Measurements from ENCODE around the gene EPHA5.

The EPHA5 gene

GRCh38 chr4:65670331-65671031, at the start of gene EPHA5:
Gene EPHA5, minus strand, starts transcription at chr4:65670489. Its CDS starts 747 bp downstream, at chr4:65669742.
- DNase-seq (ENCODE audit: low spot score), result peak; percentile 88

GRCh38 chr4:65719635-65720034, 49.3 kb upstream of the EPHA5 start:
- no peak for DNase-seq (ENCODE audit: low spot score)

DNA sequence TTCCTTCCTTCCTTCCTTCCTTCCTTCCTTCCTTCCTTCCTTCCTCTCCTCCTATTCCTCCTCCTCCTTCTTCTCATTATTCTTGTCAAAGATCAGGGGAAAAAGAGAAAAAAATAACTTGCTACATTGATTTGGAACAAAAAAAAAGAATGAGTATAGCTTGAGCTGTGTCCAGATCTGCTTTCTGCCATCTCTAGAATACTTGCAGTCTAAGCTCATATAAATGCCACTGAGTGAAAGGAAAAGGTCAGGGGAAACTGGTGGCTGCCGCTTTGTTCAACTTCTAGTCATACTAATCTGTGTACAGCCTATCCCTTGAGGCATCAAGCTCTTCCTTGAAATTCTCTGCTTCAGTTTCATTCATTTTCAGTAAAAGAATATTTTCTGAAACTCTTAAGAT, 28.3 kb upstream of the EPHA5 start:
- DNase-seq (ENCODE audit: low spot score), result no peak

DNA sequence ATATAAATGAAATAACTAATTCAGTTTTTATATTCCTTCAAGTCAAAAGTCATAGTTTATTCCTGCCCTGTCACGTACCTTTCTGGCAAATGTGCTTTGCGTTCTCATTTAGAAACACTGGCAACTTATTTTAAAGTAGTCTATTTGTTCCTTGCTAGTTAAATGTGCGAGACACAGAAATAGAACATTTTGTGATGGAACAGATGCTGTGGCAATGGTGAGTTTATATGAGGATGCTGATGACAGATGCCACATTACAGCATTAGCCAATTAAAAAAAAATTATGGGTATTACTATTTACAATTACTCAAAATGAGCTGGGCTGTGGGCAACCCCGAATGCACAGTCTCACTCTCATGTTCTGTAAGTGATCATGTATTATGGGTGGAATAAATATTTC, 26.1 kb upstream of the EPHA5 start:
- DNase-seq (ENCODE audit: low spot score), result no peak

- no peak for DNase-seq (ENCODE audit: low spot score)
These were observed 1.1 kb upstream of the EPHA5 start for GRCh38 chr4:65671372-65671771.

GRCh38 chr4:65670020-65670330, 314 bp downstream of the EPHA5 start:
- no peak for DNase-seq (ENCODE audit: low spot score)

GRCh38 chr4:65669111-65670019, 924 bp downstream of the EPHA5 start:
- DNase-seq (ENCODE audit: low spot score), result peak; percentile 60

DNA sequence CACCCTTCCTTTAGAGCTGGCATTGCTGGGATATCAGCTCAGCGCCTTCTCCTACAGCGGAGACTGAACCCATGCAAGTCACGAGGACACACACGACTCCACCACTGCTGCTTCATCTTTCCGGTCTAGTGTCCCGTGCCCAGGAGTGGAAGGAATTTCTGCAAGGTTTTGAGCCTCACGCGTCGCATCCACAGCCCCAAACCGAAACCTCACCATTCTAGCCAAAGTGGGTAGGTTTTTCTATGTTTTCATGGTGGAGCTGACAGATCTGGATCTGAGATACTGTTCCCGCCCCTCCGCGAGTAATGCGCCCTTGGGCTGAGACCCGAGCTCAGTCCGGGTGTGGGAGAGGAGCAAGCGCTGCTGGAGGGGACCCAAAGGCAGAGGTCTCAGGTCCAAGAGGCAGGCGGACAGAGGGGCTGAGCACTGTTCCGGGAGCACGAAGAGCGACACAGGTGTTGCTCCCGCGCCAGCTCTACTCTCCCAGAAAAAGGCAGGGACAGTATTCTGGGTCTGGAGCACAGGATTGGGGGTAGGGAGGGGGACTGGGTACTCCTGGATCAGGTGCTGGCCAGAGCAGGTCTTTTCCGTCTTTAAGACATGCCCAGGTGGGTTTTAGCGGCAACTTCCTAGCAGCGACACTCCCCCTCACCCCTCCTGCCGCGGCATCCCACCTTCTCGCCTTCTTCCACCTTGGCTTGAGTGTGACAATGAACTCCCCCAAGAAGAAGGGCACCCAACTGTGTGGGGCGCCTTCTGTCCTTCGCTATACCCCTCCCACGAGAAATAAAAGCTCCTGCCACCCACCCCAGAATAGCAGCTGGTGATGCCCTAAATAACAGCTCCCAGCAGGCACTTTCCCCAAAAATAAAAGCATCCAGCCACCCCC, 1.8 kb downstream of the EPHA5 start:
- peak; percentile 48 for DNase-seq (ENCODE audit: low spot score)

GRCh38 chr4:65667506-65668041, 2.7 kb downstream of the EPHA5 start:
- no peak for DNase-seq (ENCODE audit: low spot score)

DNA sequence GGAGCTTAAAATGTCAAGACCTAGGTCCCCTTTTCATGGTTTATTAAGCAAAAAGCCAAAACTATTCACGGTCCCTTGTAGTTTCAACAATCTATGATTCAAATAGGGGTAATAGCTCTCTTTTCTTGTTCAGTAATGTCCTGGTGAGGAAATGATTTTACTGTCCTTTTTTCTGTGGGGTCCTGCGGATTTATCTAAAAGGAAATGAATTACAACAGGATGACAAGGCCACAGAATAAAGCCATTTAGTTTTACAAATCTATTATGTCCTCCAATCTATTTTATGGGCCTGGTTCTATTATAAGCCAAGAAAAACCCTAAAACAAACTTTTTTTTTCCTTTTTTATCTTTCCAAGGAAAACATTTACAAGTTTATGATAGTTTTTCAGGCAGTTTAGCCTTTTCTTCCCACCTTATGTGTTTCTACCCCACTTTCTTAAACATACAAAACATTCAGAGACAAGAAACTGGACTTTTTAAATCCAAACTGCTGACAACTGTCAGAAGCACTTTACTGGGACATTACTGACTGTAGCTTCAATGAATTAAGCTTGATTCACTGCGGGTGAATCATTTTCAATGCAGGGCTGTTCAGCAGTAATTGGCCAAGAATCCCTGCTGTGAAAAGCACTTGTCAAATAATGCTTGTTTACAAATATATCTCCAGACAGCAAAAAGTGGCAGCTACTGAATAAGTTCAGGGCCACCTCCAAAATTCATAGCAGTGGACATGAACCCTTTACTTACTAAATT, 4.3 kb downstream of the EPHA5 start:
- DNase-seq (ENCODE audit: low spot score), result no peak

GRCh38 chr4:65661471-65661870, 8.8 kb downstream of the EPHA5 start:
- no peak for DNase-seq (ENCODE audit: low spot score)

DNA sequence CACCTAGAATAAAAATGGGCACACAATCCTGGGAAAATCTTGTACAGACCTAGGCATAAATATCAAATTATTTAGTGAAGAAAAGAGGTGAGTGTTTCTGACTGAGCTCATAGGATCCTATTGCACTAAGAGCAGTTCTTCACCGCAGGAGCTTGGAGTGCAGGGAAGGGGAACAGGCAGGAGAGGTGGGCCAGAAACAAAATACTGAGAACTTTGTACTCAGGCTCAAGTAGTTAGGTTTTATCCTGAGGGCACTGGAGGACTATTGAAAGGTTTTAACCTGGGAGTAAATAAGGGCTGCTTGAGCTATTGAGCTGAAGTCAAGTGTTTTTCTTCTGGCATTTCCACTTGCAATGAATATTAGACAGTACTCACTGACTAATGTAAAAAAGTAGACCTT, 12.2 kb downstream of the EPHA5 start:
- no peak for DNase-seq (ENCODE audit: low spot score)

- DNase-seq (ENCODE audit: low spot score), result no peak
These were observed 14.3 kb downstream of the EPHA5 start for GRCh38 chr4:65656008-65656407.

DNA sequence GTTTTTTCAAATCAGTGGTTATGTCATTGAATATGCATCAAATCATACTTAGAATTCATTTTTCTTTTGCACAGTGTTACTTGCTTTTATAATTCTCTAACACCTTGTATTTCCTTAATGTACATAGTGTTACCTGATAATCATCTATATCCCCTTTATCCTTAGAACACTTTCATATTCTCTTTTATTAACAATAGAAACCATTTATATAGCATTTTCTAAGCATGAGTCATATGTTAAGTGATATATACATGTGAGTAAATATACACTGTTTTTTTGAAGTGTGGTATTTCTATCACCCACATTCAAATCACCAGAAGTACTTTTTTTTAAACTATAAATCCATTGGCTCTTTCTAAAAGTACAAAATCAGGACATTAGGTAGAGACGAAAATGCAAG, 15.3 kb downstream of the EPHA5 start:
- DNase-seq (ENCODE audit: low spot score), result no peak

GRCh38 chr4:65653740-65654361, 16.4 kb downstream of the EPHA5 start:
- no peak for DNase-seq (ENCODE audit: low spot score)

DNA sequence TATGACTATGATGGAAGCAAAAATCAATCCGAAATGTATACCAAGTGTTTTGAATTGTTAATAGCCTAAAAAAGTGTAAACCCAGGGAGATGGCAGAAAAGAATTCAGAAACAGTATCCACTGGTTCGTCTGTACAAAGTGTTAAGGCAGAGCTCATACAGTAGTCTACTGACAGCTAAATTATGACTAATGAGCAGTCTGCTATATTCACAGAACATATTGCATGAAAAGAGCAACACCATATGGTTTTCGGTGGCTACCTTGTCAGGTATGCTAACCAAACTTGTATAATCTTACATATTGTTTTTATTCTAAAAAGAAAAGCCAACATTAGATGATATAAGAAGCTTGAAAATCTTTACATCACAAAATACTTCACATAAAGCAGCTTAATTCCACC, 18.5 kb downstream of the EPHA5 start:
- no peak for DNase-seq (ENCODE audit: low spot score)

DNA sequence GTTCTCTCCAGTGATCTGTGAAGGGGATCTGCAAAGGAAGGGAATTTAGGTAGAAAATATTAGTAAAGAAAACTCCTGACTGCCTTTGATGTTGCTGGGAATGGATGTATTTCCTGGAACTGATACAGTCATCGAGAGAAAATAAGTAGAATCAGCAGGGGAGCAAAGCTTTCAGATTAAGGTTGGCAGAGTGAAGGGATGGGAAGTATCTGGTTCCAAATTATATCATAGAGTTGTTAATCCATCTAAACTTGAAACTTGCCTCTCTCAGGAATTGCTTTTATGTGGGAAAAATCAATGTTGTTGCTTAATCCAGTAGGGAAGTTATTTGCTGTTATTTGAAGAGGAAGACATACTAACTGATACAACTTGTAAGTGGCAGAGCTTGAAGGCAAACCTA, 19.3 kb downstream of the EPHA5 start:
- no peak for DNase-seq (ENCODE audit: low spot score)

DNA sequence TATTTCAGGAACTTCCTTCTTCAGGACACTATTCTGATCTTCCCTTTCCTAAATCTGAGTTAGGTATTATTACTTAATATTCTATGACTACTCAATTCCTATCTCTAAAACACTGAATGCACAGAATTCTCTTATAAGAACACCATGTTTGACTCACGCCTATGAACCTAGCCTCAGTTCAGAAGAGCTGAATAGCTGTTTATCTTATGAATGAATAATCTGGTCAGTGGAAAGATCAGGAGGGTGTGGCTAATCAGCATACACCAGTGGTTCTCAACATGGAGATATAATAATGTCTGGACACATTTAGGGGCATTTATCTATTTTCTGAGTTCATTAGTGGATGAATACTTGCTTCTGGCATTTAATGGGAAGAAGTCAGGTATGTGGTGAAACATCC, 24.2 kb downstream of the EPHA5 start:
- no peak for DNase-seq (ENCODE audit: low spot score)

DNA sequence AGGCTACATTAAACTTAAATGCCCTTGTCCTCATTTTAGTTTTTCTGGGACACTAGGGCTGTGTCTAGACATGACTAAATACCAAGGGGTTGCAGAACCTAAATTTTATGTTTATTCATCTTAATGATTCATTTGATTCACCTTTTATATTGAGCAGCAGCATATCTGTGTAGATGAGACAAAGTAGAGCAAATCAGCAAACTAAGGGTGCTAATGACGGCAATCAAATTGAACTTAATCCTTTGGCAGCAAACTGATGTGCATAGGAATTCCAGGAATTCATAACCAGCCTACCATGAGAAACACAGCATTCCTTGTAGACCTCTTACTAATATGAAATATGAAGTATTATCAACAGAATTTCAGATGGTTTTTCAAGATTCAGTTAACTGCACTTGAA, 25.1 kb downstream of the EPHA5 start:
- DNase-seq (ENCODE audit: low spot score), result no peak

DNA sequence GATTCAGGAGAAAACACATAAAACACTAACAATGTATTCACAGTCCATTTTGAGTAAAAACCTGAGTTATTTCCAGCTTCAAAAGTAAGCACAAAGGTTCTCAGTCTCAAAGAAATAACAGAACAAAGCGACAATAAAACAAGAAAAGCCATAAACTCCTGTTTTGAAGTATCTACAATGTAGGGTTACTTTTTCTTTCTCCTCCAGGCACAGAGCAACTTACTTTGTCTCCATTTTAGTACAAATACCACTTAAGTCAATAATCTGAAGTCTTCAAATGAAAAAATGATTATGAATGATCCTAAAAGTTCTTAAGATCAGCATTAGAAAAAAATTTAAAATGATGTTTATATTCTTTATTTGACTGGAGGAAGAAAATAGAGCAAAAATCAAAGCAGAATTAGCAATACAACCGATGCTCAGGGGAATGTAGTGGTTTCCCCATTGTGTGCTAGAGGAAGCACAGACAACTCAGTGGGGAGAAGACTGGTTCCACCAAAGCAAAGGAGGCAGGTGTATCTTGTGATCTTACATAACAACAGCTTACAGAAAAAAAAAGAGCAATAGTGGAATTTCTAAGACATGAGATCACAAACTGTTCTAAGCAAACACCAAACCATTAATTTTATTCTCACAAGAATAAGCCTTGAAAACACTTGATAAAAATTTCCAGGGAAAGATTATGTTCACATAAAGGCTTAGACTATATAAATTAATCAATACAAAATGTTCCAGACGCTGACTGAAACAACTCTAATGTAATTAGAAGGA, 35.1 kb downstream of the EPHA5 start:
- no peak for DNase-seq (ENCODE audit: low spot score)

All from ecto neural progenitor cell (in vitro differentiated cells).